Gastroesophageal sphincter (tissue), 3 donors: Measurements from ENCODE around the gene BRD1.

Experiments
- EP300 ChIP-seq: sonication (generic); formaldehyde crosslinking; IDR thresholded peaks from one replicate; pipeline ENCODE4 v1.6.1; 2017; ENCODE audit warnings: antibody characterized with exemption, mild to moderate bottlenecking
- POLR2A ChIP-seq, 2 donors: fragments of 450-650 bp; IDR thresholded peaks; one replicate each; pipeline ENCODE4 v1.6.1; 2017; ENCODE audit warnings: antibody characterized with exemption in 2 of 2, mild to moderate bottlenecking in 2 of 2, moderate library complexity in 1 of 2
- TF ChIP-seq, protein P1 (sequence below), 4 experiments: fragments of 200-600 bp in 2 of 4; fragments of 450-650 bp in 2 of 4; sonication (generic) in 1 of 4; IDR thresholded peaks; one replicate each; pipeline ENCODE4 v1.5.1; 2017 to 2019; ENCODE audit warnings: antibody characterized with exemption in 4 of 4, mild to moderate bottlenecking in 2 of 4, moderate library complexity in 2 of 4

DNA sequence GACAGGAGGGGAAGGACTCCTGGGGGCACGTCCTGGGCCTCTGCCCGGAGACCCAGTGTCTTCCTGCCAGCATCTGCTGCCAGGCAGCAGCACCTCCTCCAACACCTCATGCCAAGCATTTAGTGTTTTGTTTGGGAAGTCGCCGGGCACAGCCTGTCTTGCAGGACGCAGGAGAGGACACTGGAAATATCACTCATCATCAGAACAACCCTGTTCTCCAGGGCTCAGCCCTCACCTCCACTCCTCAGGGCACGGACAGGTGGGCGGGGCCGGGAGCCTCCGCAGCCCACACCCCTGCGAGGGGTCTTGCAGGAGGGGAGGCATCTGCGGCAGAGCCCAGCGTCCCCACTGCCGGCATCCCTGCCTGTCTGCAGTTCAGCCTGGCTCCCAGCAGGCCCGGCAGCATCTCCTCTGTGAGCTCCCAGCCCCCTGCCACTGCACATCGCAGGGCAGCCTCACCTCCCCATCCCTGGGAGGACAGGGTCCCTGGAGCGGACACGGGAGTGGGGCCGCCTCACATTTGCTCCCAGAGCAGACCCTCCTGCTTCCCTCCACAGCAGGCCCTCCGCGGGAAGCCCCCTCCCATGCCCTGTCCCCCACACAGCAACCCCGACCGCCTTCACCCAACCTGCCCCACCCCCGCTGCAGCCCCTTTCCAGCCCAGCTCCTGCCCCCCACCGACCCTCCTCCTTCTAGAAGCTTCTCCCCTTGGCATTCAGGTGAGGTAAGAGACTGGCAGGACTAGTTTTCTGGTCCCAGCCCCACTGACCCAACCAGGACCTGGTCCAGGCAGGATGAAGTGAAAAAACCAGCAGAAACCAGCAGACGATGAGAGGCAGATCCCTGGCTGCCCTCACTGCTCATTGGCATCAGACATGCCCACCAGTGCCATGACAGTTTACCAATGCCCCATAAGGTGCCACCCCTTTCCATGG lies 72.7 kb downstream of the BRD1 start:
- TF ChIP-seq POLR2A (IDR thresholded peaks at IDR 0.05) (no peak), EP300 (no peak)
- TF ChIP-seq, protein P1, sequence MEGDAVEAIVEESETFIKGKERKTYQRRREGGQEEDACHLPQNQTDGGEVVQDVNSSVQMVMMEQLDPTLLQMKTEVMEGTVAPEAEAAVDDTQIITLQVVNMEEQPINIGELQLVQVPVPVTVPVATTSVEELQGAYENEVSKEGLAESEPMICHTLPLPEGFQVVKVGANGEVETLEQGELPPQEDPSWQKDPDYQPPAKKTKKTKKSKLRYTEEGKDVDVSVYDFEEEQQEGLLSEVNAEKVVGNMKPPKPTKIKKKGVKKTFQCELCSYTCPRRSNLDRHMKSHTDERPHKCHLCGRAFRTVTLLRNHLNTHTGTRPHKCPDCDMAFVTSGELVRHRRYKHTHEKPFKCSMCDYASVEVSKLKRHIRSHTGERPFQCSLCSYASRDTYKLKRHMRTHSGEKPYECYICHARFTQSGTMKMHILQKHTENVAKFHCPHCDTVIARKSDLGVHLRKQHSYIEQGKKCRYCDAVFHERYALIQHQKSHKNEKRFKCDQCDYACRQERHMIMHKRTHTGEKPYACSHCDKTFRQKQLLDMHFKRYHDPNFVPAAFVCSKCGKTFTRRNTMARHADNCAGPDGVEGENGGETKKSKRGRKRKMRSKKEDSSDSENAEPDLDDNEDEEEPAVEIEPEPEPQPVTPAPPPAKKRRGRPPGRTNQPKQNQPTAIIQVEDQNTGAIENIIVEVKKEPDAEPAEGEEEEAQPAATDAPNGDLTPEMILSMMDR (IDR thresholded peaks at IDR 0.05): no peak
